Fibroblast of lung (primary cell): ENCODE data around the gene PRKCH. TPM values are rescaled to one million over a fixed set of nuclear protein-coding genes. Genes with fewer than 3 reads are reported as not detected.
A peak's percentile ranks its signal among the peaks of the same experiment; 100 is the strongest.

Experiments
- DNase-seq, 2 donors: peaks; one replicate each; pipeline versions ENCODE4 v3.0.0 to v3.0.0-alpha.2; 2010; ENCODE audit warnings: low read depth in 2 of 2
- H2AFZ ChIP-seq: 2 replicates; pipeline ENCODE4 v1.5.1; 2012; ENCODE audit warnings: low read length, control low read depth, inconsistent platforms
- H3K27ac ChIP-seq: 2 replicates; pipeline ENCODE4 v1.5.1; 2011; ENCODE audit warnings: low read length, control low read depth; ENCODE audit not compliant: insufficient read depth
- H3K27me3 ChIP-seq: 2 replicates; pipeline ENCODE4 v1.5.1; 2011; ENCODE audit warnings: mild to moderate bottlenecking, low read length; ENCODE audit not compliant: control insufficient read depth, insufficient read depth
- H3K36me3 ChIP-seq: 2 replicates; pipeline ENCODE4 v1.5.1; 2011; ENCODE audit warnings: low read length; ENCODE audit not compliant: control insufficient read depth, insufficient read depth
- H3K4me1 ChIP-seq: 2 replicates; pipeline ENCODE4 v1.5.1; 2011; ENCODE audit warnings: low read length; ENCODE audit not compliant: control insufficient read depth, insufficient read depth; ENCODE audit errors: extremely low read depth
- H3K4me2 ChIP-seq: 2 replicates; pipeline ENCODE4 v1.5.1; 2011; ENCODE audit warnings: low read length, control low read depth; ENCODE audit not compliant: insufficient read depth; ENCODE audit errors: extremely low read depth
- H3K4me3 ChIP-seq, 4 experiments: fragments of 200-600 bp in 1 of 4; sonication (generic) in 1 of 4; replicated peaks in 1 of 4; 2 replicates each; pipeline ENCODE4 v1.5.1; 2011 to 2016; ENCODE audit warnings: low read length in 4 of 4, low read depth in 3 of 4, mild to moderate bottlenecking in 3 of 4, control low read depth in 2 of 4, inconsistent platforms in 1 of 4, mixed read lengths in 1 of 4; ENCODE audit not compliant: insufficient read depth in 1 of 4; ENCODE audit errors: control extremely low read depth in 1 of 4
- H3K79me2 ChIP-seq: 2 replicates; pipeline ENCODE4 v1.5.1; 2012; ENCODE audit warnings: mild to moderate bottlenecking, low read length, inconsistent platforms; ENCODE audit not compliant: control insufficient read depth, insufficient read depth
- H3K9ac ChIP-seq: 2 replicates; pipeline ENCODE4 v1.5.1; 2011; ENCODE audit warnings: mild to moderate bottlenecking, low read length, control low read depth; ENCODE audit not compliant: insufficient read depth
- H3K9me3 ChIP-seq: 2 replicates; pipeline ENCODE4 v1.5.1; 2012; ENCODE audit warnings: low read depth, low read length; ENCODE audit not compliant: control insufficient read depth, insufficient read depth
- H4K20me1 ChIP-seq: 2 replicates; pipeline ENCODE4 v1.5.1; 2011; ENCODE audit warnings: low read length; ENCODE audit not compliant: control insufficient read depth, insufficient read depth; ENCODE audit errors: extremely low read depth
- EZH2 ChIP-seq: IDR thresholded peaks from 2 replicates; pipeline ENCODE4 v1.5.1; 2012; ENCODE audit warnings: low read length, control low read depth, mild to moderate bottlenecking; ENCODE audit errors: missing control alignments
- polyA plus RNA-seq, 2 donors: library from polyadenylated mRNA; depleted of rRNA in 1 of 2; stranded (reverse) in 1 of 2; unstranded in 1 of 2; fragments of >200 nt; gene quantifications; 2 replicates each; pipeline ENCODE4 v1.2.1, GENCODE V29; 2011 to 2012; ENCODE audit warnings: missing spikeins in 1 of 2
- total RNA-seq: library from RNA; depleted of rRNA; stranded (reverse); fragments of >200 nt; gene quantifications from 2 replicates; pipeline ENCODE4 v1.2.1, GENCODE V29; 2014
- TF ChIP-seq, protein P1 (sequence below), 2 donors: IDR thresholded peaks in 1 of 2; conservative IDR thresholded peaks in 1 of 2; 1 replicate in 1 of 2; 2 replicates in 1 of 2; pipeline ENCODE4 v1.5.1; 2011 to 2012; ENCODE audit warnings: low read length in 2 of 2, control low read depth in 1 of 2, inconsistent platforms in 1 of 2, low read depth in 1 of 2, mild to moderate bottlenecking in 1 of 2

The PRKCH gene
- total and polyA plus RNA-seq, 2 donors (not counting 1 experiment from before 2014, with no cell fraction given), result 2.9 to 5.4 TPM

DNA sequence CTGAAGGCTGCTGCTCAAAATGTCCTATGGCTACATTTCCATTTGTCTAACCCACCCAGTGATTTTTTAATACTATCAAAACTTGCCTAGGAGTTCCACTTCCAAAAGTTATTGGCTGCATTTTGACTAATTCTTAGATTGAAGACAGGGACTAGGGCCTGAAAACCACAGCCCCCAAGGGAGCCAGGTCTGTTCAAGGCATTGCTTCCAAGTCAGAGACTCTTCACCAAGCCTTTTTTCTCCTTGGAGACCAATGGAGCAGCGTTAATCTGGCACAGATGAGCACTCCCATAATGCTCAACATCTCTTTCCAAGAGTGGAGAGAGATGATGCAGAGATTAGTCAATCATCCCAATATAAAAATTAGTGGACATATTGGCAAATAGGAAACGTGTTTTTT, 261.4 kb downstream of the PRKCH start:
- DNase-seq, result peak in 1 of 2 donors; percentile 32
- Histone ChIP-seq H3K9me3 (no peaks in the 10 kb centered on the region), H2AFZ (no peak overlapping the region), H3K36me3 (no peaks in the 10 kb centered on the region), H3K9ac (no peak overlapping the region), H3K4me1 (peaks cover 26% of the 10 kb centered on the region), H4K20me1 (no peaks in the 10 kb centered on the region), H3K27ac (no peak overlapping the region), H3K4me2 (no peak overlapping the region), H3K79me2 (no peaks in the 10 kb centered on the region), H3K27me3 (no peaks in the 10 kb centered on the region), H3K4me3 (no peak overlapping the region)
- no peak for TF ChIP-seq EZH2
- TF ChIP-seq, protein P1, sequence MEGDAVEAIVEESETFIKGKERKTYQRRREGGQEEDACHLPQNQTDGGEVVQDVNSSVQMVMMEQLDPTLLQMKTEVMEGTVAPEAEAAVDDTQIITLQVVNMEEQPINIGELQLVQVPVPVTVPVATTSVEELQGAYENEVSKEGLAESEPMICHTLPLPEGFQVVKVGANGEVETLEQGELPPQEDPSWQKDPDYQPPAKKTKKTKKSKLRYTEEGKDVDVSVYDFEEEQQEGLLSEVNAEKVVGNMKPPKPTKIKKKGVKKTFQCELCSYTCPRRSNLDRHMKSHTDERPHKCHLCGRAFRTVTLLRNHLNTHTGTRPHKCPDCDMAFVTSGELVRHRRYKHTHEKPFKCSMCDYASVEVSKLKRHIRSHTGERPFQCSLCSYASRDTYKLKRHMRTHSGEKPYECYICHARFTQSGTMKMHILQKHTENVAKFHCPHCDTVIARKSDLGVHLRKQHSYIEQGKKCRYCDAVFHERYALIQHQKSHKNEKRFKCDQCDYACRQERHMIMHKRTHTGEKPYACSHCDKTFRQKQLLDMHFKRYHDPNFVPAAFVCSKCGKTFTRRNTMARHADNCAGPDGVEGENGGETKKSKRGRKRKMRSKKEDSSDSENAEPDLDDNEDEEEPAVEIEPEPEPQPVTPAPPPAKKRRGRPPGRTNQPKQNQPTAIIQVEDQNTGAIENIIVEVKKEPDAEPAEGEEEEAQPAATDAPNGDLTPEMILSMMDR (conservative IDR thresholded peaks at IDR 0.05 in 1 of 2, IDR thresholded peaks at IDR 0.05 in 1 of 2; ENCODE audit: low read depth in 1 of 2, low read length in 2 of 2), result no peak

DNA sequence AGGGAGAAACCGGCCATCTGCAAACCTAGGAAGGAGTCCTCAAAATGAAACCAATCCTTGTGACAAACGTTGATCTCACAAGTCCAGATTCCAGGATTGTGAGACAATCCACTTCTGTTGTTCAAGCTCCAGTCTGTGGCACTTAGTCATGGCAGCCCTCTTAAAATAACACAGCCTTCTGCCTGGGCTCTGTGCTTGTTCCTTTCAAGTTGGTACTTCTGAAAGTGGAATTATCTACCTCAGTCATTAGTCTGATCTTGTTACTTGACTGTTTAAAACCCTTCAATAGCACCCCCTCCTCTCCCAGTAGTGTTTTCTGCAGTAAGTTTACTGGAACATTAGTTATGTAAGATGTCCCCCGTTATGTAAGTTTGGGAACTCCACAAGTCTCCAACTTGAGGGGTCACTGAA, 263.0 kb downstream of the PRKCH start:
- TF ChIP-seq, protein P1 (conservative IDR thresholded peaks at IDR 0.05 in 1 of 2, IDR thresholded peaks at IDR 0.05 in 1 of 2; ENCODE audit: low read depth in 1 of 2, low read length in 2 of 2), result no peak
- no peak for TF ChIP-seq EZH2
- DNase-seq, result peak; percentile 65 to 93
- Histone ChIP-seq H3K79me2 (no peaks in the 10 kb centered on the region), H3K27me3 (no peaks in the 10 kb centered on the region), H3K4me2 (peak overlapping the region; percentile 65), H4K20me1 (no peaks in the 10 kb centered on the region), H3K4me3 (no peak overlapping the region), H3K27ac (peak overlapping the region; percentile 94), H3K9ac (no peak overlapping the region), H3K9me3 (no peaks in the 10 kb centered on the region), H2AFZ (peak overlapping the region; percentile 50), H3K4me1 (peaks cover 29% of the 10 kb centered on the region), H3K36me3 (no peaks in the 10 kb centered on the region)

DNA sequence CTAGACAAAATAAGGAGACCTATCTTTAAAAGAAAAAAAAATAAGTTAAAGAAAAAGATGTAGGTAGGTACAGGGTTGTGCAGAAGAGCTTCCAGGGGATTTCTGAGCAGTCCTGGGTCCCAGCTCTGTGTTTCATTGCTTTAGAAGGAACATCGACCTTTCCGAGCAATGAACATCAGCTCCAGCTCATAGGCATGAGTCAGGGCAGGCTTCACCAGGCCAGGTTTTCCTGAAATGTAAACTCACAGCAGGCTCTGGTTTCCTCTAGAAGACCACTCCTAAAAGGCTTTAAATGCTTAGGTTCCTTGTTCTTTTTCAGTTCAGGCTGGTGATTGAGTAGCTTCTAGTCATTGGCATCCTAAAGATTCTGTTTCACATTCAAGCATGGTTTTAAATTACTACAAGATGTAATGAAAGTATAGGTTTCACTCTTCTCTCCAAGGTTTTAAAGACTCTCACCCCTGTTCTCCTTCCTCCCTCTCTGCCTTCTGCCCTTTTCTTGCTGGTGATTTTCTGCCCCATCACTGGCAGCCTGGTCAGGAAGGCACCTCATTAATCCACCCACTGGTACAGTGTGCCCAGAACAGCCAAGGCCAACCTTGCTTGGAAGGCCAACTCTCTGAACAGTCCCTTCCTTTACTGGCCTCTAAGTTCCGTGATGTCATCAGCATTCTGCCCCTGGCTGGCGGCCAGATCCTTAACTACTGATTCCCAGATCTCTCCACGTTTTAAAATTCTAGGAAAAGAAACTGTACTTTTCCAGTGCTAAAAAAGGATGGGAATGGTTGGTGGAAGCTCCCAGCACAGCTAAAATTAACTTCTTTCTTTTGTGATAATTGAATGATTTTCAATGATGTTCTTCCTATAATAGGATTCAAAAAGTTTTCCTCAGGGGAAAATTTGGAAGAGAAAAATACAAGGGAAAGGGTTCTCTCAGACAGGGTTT, 264.5 kb downstream of the PRKCH start:
- Histone ChIP-seq H3K9ac (peak overlapping the region; percentile 43), H3K4me1 (peaks cover 29% of the 10 kb centered on the region), H3K36me3 (no peaks in the 10 kb centered on the region), H4K20me1 (no peaks in the 10 kb centered on the region), H3K79me2 (no peaks in the 10 kb centered on the region), H3K4me3 (peak overlapping the region in 1 of 4 experiments; percentile 6), H3K4me2 (peak overlapping the region; percentile 68), H3K27ac (peak overlapping the region; percentile 94), H3K27me3 (no peaks in the 10 kb centered on the region), H3K9me3 (no peaks in the 10 kb centered on the region), H2AFZ (peak overlapping the region; percentile 58)
- peak; percentile 83 to 84 for DNase-seq
- TF ChIP-seq, protein P1 (conservative IDR thresholded peaks at IDR 0.05 in 1 of 2, IDR thresholded peaks at IDR 0.05 in 1 of 2; ENCODE audit: low read depth in 1 of 2, low read length in 2 of 2), result no peak
- no peak for TF ChIP-seq EZH2
